ENCODE measurements around the gene LAPTM4A.
A peak's percentile ranks its signal among the peaks of the same experiment; 100 is the strongest.
"Not testable (repeated sequence)": the region's sequence is repeated elsewhere in the genome, so short reads cannot be mapped to it uniquely, and the experiment has no call there.

The LAPTM4A gene

GRCh38 chr2:20051532-20052228, at the start of gene LAPTM4A:
TSS of gene LAPTM4A (minus strand) at chr2:20051628. CDS start at chr2:20051520, 108 bp downstream.
- peak; percentile 100 for DNase-seq

GRCh38 chr2:20100711-20101110, 49.3 kb upstream of the LAPTM4A start:
- no peak for DNase-seq

- peak; percentile 86 for DNase-seq
These were observed 48.4 kb upstream of the LAPTM4A start for GRCh38 chr2:20099780-20100179.

DNA sequence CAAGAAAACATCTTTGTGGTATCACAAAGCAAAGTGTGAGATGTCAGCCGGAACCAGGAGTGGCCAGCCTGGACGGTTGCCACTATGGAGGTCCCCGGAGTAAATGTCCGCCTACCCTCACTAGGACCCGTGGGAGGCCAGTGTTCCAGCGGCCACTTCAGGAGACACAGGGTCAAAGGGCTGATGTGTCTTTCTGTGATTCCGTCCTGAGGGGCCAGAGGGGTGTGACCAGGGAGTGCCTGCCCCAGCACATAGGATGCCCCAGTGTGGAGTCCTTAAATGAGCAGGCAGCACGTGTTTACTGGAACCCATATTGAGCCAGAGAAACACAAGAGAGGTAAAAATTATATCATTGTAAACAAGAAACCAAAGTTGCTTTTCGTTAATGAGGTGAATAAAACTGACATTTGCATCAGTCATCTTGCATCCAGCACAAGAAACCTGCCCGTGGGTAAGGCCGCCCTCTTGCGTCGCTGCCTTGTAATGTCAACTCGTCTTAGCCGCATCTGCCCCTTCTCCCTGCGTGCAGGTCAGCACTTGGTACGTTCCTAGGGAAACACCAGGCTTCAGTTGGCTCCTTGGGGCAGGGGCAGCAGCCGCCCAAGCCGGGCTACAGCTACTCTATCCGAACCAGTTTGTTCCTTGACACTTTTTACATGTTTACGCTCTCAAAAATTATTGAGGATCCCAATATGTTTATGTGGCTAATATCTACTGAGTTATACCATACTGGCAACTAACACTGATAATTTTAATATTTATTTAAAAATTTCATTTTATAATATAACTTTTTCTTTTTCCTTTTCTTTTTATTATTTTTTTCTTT, 46.7 kb upstream of the LAPTM4A start:
- DNase-seq, result peak; percentile 95

DNA sequence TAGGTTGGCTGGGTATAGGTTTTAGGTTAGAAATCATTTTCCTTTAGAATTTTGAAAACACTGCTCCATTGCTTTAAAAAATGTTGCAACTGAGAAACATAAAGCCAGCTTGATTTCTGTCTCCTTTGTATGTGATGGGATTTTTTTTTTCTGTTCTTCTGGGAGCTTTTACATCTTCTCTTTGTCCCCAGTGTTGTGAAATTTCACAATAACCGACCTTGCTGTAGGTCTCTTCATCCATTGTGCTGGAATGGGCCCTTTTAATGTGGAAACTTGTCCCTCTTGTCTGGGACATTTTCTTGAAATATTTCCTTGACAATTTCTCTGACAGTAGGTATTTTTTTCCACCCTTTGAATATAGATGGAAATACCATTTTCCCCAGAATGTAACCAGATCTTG, 44.0 kb upstream of the LAPTM4A start:
- DNase-seq, result no peak

- DNase-seq, result no peak
These were observed 43.5 kb upstream of the LAPTM4A start for GRCh38 chr2:20094955-20095354.

- peak; percentile 56 for DNase-seq
These were observed 42.8 kb upstream of the LAPTM4A start for GRCh38 chr2:20094142-20094755.

DNA sequence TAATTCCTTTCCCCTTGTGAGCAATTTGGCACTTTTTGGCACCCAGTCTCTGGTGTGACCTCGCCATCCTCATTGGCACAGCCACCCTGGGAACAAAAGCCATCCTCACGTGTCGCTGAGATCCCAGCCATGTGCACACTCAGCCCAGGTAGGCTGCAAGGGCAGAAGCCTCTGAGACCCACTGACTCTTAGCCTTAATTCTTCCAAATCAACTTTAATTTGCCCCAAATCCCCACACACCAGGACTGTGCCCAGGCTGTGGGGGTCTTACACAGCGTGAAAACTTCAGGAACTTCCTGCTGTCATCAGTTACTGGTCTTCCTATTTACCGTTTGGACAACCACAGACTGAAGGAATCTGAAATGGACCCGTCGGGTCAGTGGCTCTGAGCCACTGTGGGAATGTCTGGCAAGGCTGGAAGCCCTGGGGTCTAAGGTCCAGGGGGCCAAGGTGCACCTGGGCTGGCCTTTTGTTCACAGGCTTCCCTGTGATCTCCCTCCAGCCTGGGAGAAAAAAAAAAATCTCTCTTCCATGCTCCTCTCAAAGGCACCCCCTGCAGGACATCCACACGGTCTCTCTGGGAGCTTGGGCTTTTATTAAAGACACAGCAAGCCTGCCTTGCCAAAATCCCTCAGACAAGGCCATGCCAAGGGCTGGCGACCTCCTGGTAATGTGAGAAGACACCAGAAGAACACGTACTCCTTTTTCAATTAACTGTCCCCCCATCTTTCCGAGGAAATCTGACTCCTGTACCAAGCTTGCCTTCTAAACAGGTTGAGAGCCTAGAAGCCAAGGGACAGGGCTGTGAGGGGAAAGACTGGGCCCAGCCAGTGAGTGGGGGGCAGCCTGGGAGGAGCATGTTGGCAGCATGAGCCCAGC, 42.1 kb upstream of the LAPTM4A start:
- DNase-seq, result peak; percentile 86

- DNase-seq, result no peak
These were observed 41.4 kb upstream of the LAPTM4A start for GRCh38 chr2:20092901-20093235.

GRCh38 chr2:20092226-20092900, 40.9 kb upstream of the LAPTM4A start:
- DNase-seq, result no peak

GRCh38 chr2:20091305-20091991, 40.0 kb upstream of the LAPTM4A start:
- DNase-seq, result peak; percentile 58

DNA sequence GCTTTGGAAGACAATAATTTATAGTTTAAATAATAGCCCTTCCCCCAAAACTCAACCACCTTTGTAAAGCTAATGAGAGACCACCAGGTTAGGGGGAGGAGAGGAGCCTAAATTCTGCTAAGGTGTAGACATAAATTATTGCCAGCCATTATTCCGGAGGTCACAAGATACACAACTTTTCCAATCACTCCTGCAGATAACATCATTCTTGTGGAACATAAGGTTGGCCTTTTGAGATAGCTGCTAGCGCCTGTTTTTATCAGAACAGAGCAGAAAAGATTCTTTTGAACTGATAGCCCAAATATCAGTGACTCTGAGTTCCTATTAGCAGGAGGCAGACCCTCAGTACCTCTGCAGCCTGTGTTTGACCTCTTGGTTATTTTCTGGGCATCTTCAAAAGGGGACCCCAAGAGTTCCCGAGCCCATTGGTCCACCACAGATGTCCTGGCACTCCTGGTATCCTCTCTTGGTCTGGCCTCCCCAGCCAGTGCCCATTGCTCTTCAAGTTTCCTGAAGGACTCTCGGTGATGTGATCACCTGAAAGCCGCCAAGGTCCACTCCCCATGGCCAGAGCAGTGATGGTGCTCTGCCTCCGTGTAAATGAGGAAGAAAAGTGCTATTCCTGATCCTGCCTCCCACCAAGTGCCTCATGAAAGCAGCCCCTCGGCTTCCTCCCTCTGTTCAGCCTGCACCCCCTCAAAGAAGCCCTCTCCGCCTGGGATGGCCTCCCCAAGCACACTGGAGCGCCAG, 38.5 kb upstream of the LAPTM4A start:
- no peak for DNase-seq

- DNase-seq, result not testable (repeated sequence)
These were observed 34.5 kb upstream of the LAPTM4A start for GRCh38 chr2:20085909-20086308.

GRCh38 chr2:20082812-20083211, 31.4 kb upstream of the LAPTM4A start:
- DNase-seq, result not testable (repeated sequence)

DNA sequence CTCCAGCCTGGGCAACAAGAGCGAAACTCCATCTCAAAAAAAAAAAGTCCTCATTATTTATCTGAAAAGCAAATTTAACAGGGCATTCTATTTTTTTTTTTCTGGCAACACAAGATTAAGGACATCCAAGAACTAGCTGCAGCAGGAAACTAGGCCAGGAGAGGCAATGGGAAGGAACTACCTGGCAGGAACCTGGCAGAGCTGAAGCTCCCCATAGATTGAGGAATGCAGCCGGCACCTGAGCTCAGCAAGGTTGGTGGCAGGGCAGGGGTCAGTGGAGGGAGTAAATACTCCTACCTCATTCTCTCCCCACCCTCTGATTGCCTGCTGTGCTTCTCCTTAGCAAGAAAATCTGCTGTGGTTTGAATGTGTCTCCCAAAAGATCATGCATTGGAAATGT, 30.4 kb upstream of the LAPTM4A start:
- DNase-seq, result no peak

DNA sequence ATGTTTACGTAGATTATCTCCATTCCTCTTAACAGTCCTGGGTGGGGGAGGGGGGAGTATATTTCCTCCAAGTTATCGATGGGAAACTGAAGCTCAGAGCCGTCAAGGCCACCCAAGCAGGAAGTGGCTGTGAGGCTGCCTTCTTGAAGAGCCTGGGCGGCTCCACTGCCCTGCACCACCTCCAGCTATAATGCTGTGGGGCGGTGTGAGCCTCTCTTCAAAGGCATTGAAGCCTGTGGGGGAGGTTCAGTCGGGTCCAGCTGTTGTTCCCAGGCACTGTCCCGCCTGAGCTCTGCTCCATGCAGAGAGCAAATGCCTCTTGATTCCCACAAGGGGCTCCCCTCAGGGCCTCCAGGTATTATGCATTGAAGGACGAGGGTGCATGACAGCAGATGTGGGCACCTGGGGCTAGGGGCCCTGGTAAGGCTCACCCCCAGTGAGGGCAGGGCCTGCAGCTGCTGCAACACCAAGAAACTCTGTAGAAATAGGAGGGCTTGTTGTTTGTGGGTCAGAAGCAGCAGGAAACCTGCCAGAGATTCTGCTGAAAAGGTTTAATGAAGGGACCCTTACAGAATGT, 29.5 kb upstream of the LAPTM4A start:
- DNase-seq, result peak; percentile 86

GRCh38 chr2:20080428-20080827, 29.0 kb upstream of the LAPTM4A start:
- DNase-seq, result peak; percentile 63

DNA sequence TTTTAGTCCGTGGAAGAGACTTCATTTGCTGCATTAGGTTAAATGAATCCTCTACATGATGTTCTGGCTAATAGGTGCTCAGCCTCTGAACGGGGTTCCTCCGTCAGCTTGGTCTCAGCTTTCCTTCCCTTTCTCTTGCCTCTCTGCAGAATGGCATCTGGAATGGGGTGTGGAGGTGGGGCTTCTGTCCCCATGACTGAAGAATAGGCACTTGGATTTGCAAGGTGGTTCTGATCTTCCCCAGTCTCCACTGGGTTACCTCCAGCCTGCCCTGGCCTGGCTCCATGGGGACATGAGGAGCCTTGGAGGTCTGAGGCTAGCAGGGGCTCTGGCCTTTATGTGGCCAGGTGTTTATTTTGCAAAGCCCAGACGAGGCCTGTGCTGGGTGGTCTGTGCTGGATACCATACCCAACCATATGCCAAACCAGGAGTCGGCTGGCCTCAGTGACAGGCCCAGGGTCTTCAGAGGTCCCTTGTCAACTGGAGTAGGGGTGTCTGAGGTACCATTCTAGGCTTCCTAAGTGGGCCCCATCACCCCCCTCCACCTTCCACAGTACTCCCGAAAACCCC, 28.2 kb upstream of the LAPTM4A start:
- no peak for DNase-seq

DNA sequence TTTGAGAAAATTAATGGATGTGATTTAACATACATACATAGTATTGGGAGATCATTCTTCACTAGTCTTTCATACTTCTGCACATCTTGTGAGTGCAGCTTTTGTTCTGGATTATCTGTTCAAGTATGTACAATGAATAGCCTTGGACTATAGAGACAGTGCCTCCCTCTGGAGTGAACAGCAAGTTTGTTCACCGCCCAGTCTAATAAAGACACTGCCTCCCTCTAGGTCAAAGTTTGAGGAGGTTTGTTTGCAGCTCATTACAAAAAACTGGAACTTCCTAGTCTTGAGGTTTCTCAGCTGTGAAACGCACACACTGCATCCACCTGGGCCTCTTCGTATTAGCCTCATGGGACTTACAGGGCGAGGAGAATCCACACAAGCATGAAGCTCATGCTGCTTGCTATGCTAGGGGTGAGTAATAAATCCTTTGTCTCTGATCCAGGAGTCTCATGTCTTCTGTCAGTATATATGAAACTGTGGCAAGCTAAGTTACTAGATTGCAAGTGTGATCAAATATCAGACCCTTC, 26.0 kb upstream of the LAPTM4A start:
- no peak for DNase-seq

- no peak for DNase-seq
These were observed 25.3 kb upstream of the LAPTM4A start for GRCh38 chr2:20076757-20077156.
